Measurements from ENCODE around the gene BMP7.

BMP7 gene

DNA sequence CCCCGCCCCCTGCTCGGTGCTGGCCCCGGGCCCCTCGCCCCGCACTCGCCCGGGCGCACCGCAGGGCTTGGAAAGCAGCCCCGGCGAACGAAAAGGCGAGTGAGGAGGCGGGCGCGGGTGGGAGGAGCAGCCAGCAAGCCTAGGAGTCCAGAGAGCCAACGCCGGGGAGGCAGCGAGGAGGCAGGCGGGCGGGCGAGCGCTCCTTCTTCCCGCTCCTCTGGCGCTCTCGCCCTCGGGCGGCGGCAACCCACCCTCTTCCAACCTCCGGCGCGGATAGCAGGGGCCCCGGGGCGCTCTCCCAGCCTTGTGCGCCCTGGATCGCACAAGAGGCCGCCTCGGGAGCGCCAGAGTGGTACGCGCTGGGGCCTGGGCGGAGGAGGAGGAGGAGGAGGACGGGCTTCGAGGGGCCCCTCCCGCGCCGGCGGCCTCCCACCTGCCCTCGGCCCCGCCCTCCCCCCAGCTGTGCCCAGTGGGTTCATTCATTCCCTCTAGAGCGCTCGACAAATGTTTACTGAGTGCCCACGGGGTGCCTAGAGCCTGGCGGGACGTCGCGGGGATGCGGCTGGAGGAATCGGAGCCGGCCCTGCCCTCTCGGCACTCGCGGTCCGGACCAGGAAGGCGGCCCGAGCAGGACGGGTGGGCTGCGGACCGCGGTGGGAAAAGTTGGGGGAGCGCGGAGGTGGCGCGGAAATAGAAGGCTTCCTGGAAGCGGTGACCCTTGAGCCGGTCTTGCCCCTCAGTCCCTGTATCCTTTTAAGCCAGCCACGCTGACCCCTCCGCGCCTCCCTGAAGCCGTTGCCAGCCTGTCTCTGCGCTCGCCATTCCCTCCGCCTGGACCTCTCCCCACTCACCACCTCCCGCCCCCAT is at the start of gene BMP7:
Gene BMP7, minus strand, starts transcription at position 351 of the 867 bp plus-strand sequence. CDS start 519 bp downstream, outside the sequence.
- peak; percentile 44 to 68 (median 64) for DNase-seq

DNA sequence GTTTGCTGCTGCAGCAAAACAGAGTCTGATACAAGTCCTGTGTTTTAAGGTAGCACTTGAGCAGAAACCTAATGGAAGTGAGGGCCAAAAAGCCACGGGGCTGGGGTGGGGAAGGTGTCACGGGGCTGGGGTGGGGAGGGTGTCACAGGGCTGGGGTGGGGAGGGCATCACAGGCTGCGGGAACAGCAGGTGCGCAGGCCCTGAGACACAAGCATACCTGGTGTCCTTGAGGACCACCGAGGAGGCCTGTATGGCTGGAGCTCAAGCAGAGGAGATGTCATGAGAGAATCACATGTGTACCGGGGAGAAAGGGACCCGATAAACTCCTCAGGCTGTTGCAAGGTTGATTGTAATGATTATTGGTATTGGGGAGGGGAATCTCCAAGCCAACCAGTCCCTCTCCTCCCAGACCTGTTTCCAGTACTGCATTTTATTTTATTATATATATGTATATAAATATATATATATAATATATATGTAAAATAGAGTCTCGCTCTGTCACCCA is 49.6 kb upstream of the BMP7 start:
- no peak for DNase-seq

DNA sequence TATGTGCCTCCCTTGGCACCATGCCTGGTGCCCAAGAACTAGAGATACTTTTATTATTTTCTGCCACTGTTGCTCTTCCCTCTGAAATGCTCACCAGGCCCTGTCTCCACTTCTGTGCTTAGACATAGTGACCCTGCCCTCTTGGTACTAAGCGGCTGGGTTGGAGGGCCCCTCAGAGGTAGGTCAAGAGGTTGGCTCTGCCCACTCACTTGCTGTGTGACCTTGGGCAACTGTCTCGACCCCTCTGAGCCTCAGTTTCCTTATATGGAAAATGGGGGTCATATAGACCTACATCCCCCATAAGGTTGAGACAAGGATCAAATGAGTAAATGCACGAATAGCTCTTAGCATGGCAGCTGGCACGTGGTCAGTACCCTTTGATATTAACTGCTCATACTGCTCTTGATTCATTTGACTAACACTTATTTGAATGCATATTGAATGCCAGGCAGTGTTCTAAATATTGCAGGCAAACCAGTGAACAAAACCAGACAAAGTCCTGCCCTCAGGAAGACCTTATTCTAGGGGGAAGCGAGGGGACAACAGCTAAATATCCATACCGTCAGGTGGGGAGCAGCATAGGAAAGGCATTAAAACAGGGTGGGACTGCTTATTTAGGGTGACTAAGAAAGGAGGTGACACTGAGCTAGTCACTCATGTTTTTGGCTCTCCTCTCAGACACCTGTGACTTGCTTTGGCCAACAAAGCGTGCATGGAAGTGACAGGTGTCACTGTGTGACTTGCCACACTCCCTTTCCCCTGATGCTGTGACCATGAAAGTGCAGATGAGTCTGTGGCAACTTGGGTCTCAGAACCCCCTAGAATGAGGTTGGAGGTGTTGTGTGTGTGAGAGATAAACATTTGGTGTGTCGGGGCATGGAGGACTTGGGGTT is 48.9 kb upstream of the BMP7 start:
- no peak for DNase-seq

DNA sequence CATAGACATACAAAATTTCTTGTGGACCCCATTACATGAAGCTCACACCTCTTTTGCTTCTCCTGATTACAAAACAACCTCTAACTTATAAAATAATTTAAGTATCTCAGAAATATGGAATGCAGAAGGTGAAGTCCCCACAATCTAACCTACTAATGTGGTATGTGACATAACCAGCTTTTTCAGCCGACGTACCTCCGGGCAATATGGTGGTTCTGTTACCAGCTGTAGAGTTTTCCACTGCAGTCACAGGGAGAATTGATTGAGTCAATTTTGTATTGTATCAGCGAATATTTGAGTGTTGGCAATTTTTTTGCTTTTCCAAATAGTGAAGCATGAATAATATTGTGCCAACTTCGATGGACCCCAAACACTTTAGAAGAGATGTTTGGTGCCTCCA is 47.5 kb upstream of the BMP7 start:
- DNase-seq: no peak

DNA sequence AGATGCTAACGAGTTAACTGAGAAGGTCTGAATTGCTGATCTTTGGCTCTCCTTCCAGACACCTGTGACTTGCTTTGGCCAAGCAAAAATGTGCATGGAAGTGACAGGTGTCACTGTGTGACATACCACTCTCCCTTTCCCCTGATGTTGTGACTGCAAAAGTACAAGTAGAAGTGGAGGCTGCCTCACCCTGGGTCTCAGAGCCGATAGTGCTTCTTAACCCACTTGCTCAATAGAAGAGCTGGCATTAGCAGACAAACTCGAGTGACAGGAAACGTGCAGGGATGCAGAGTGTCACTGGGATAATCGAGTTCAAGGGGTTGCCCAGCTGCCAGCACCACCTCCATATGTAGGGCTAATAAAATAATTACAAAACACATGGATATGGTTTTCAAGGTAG is 46.8 kb upstream of the BMP7 start:
- no peak for DNase-seq

DNA sequence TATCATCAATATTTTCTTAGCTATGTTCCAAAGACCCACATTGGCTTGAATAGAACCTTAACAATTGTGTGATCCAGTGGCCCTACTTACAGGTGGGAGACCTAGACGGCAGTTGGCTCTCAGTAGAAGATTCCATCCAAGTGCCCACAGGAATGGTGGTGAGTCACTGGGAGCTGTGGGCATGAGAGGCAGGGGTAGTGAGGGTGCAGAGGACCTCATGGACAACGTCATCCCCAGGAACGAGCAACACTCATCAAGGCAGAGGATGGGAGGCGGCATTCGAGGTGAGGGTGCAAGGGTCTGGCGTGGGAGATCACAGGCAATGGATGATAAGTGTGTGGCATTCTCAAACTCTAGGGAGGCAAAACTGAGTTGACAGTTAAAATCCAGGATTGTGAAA is 45.7 kb upstream of the BMP7 start:
- DNase-seq: no peak

DNA sequence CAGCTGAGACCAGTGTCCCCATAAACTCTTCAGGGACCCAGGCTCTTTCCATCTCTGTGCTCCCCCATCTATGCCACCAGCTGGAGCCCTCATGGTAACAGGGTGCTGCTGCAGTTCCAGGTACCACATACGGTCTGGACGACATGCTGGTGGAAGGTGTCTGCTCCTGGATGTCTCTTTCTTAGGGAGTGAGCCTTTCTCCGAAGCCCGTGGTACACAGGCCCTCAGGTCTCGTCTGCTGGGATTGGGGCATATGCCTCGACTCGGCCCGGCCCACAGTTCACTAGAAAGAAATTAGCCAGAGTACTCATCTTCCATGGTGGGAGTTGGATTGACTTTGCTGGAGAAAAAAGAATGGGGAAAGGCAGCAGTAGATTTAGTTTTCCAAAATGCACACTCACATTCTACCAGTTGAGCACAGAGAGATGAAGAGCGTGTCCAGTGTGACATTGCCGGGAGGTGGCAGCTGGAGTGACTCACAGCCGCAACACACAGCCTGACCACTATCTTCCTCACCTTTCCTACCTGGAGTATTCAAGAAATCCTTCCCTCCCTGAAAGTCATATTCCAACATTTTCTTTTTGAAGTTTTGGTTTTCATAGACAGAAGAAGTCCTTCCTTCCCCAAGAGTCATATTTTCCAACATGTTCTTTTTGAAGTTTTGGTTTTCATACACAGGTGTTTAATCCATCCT is 44.5 kb upstream of the BMP7 start:
- DNase-seq: no peak

DNA sequence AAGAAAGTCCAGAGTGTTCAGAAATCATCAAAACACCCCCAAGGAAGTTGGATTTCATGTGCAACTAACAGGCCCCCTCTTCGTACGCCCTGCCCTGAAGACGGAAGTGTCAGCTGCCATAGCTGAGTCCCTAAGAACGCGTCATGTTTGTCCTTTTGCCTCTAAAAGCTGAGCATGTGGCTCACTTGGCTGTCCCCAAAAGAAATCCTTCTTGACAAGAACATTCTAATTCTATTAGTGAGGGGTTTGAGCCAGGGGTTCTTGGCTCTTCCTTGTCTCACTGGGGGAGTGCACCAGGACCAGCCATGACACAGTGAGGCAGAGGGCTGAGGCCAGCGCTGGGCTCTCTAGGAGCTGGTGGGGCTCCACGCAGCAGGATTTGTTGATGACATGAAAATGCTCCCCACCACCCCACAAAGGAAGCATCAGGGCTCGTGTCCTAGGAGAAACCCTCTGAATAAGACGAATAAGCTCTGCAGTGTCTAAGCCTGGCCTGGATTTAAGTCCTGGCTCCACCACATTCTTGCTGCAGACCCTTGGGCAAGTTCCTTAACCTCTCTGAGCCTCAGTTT is 43.2 kb upstream of the BMP7 start:
- DNase-seq: no peak

DNA sequence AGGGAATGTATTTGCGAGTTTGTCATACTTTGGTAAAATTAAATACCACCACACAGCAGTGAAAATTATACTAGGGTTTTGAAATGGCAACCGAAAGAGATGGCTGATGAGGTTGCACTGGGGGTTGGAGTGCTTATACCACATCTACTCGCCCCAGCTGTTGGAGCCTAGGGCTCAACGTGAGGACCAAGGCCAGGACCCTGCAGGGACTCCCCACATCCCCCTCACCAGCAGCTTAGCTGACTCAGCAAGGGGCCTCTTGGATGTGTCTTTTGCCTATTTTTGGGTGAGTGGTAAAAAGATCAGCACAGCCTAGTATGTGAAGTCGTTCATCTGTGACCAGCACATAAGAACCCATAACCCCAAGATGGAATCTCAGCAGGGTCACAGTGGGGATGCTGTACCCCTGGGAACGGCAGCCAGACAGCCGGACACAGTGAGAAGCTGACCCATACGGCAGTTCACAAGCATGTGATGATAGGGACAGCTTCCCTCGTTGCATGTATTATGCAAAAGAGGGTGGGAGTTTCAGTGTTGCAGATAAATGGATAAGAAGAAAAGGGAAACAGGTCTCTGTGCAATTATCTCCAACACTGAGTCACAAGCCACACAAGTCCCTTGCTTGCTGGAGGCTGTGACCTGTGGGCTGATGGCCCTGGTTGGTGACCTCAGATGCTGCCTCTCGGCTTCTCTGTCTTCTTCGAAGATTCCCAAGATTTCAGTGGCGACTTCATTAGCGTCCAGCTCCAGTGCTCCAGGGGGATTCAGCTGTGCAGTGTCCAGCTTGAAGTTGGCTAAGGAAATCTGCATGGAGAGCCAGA is 42.2 kb upstream of the BMP7 start:
- no peak for DNase-seq

DNA sequence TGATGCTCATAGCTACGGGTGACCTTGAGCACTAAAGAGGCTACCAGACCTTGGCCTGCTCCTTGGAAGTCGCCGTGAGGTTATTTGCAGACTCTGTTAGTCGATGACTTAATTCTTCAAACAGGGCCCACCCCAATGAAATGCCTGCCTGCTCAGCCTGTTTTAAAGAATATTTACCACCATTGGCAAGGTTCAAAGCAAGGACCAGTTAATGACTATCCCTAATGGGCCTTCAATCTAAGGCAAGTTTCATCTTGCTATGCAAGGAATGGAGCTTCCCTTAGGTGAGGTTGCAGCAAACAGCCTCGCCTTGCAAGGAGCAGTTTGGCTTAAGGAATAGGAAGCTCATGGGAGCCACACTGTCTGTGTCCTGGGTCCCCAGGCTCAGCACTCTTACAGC is 40.3 kb upstream of the BMP7 start:
- DNase-seq: no peak

DNA sequence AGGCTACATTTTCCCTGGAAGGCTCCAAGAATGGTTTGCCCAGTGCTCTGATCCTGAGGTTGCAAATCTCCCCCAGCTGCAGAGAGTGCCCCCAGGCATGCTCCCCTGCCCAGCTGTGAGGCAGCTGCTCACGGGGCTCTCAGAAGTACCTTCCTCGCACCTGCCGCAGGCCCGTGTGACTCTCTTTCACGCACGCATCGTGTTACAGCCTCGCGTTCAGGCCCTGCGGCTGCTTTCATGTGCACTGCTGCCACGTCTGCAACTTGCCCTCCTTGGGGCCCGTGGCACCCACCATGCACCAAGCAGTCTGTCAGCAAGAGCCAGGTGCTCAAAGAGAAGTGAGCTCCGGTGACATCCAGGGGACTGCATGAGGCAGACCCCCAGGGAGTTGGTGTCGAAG is 34.6 kb upstream of the BMP7 start:
- peak in 1 of 3 experiments; percentile 33 for DNase-seq

DNA sequence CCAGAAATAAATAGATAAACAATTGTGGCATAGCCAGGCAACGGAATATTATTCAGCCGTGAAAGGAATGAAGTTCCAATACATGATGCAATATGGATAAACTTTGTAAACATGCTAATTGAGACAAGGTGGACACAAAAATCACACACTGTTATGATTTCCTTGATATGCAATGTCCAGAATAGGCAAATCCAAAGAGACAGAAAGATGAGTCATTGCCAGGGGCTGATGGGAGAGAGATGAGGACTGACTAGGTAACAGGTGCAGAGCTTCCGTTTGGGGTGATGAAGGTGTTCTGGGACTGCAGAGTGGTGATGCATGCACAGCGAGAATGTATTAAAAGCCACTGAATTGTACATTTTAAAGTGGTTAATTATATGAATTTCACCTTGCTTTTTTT is 32.0 kb upstream of the BMP7 start:
- DNase-seq: no peak

DNA sequence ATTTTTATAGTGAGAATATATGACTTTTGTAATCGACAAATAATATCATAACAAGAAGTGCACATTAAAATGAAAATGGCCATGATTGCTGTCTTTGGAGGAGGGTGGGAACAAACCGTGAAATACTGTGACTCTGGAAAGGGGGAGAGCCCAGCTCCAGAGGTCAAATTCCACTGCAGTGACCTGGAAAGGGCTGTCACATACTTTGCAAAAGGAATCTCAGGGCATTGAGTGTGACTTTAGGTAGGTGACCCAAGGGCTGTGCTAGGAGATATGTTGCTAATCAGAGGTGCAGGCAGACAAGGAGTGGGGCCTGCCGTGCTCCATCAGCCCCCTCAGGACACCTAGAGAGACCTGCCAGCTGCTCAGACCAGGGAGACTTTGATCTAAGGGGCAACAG is 28.1 kb upstream of the BMP7 start:
- no peak for DNase-seq

DNA sequence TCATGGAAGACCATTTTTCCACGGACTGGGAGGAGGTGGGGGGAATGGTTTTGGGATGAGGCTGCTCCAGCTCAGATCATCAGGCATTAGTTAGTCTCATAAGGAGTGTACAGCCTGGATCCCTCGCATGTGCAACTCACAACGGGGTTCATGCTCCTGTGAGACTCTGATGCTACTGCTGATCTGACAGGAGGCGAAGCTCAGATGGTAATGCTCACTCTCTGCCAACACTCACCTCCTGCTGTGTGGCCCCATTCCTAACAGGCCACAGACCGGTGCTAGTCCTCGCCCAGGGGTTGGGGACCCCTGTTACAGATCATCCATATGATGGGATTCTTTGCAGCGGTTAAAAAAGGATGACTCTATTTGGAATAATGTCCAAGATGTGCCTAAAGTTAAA is 27.6 kb upstream of the BMP7 start:
- DNase-seq: no peak

DNA sequence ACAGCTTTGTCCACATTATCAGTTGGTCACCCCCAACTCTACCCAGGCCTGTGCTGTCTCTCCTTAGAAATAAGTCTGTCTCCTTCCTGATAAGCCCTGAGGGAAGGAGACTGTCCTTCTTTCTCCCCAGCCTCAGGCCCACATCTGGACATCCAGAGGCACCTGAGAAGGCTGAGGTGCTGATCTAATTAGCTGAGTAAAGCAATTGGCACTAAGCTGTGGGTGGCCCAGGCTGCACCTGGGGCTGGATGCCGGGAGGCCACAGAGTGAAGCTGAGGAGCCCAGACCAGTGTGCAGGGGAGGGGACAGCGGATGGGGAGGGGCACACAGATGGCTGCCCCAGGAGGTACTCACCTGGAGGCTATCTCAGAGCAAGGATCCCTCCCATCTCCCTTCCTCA is 26.2 kb upstream of the BMP7 start:
- no peak for DNase-seq

DNA sequence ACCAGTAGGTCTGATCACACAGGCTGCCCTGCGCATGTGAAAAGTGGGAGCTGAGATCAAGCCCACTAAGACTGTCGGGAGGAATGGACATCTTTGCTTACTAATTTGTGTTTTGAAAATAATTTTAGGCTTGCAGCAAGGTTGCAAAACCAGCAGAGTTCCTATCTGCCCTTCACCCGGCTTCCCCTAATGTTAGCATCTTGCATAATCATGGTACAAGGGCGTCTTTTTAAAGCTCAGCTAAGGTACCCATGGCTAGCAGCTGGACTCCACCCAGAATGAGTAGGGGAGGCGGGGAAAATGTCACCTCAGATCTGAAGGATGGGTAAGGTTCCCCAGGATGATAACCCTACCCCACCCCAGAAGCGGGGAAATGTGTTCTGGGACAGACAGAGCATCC is 25.3 kb upstream of the BMP7 start:
- no peak for DNase-seq

DNA sequence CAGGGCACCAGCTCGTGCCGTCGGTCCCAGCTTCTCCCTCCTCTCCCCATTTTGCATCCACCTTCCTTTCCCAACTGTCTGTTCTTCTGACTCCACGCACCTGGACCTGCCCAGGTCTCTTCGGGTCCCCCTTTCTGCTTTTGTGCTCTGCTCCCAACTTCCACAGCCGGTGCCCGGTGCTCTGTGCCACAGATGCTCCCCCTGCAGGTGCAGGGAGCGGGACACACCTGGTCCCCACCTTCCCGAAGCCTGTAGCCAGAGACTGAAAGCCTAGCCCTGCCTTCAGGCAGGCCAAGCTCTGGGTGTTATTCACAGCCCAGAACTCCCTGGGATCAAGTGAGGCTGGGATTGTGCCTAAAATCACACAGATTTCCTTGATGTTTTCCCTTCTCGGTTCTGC is 24.6 kb upstream of the BMP7 start:
- DNase-seq: no peak

DNA sequence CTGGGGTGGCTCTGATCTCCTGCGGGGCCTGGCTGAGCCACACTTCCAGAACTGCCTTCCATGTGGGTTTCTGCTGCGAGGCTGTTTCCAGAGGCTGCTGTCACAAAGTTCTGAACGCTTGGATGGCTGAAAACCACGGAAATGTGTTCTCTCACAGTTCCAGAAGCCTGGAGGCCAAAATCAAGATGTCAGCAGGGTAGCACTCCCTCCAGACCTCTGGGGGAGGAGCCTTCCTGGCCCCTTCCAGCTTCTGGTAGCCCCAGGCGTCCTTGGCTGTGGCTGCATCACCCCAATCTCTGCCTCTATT is 23.7 kb upstream of the BMP7 start:
- no peak for DNase-seq

DNA sequence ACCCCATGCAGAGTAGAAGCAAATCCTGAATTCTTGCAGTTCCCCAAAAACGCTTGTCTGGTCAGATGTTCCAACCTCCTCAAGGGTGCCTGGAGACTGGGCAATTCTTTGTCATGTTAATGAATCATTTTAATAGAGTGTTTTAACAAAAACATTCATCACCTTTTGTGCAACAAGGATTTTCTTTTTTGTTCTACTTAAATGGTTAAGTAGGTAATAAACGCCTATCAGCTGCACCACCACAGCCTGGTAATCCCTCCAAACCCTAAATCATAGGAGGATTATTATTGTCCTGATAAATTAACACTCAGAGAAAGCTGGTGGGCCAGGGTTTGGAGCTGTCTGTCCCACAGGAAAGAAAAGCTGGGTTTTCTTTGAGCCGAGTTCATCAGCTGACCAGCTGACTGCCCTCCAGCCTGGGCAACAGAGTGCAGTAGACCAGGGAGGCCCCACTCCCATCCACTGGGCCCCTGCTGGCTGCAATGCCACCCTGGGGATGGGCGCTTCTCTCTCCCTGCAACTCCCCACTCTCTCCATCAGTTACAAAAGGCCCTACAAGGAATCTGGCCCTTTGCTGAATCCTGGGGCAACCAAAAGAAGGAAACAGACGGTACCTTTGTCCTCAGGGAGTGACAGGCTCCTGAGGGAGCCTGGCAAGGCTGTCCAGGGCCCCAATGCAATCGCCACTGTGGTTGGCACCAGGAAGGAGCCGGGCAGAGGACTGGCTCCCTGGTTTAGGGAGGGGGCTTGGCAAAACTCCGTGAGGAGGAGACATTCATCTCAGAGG is 23.1 kb upstream of the BMP7 start:
- no peak for DNase-seq

DNA sequence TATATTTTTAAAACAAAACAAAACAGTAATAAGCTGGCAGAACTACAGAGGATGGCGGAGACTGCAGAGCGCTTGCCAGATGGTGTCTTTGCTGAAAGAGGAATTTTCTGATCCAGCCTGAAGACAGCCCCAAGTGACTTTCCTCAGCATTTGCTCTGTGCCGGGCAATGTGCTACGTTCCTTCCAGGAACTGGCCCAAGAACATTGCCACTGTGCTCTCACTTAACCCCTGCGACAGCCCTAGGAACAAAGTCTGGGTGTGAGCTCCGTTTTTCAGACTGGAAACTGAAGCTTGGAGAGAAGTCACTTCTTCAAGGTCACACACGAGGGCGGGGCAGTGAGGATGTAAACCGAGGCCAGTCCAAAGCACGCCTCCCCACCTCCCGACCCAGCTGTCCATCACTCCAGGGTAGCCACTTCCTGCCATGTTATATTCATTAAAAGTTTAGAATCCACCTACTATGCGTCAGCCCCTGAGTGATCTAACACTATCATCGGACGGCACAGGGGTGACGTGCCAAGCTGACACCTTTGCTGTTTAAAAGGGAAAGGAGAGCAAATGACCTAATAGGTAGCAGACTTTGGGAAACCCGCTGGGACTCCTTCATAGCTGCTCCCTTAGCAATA is 22.3 kb upstream of the BMP7 start:
- no peak for DNase-seq

DNA sequence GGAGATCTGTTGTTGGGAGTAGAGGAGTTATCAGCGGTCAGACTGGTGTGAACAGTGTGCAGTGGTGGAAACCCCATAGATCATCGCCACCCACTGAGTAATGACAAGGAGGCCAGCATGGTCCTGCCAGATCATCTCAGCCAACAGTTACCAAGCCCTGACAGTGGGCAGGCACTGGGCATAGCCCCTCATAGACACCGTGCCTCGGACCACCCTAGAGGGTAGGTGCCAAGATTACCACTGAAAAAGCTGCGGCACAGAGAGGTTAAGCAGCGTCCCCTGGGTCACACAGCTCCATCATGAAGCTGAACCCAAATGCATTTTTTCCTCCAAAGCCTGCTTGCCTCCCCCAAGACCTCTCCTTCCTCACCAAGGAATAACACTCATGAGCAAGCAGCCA is 21.5 kb upstream of the BMP7 start:
- DNase-seq: no peak

Measured in NCI-H1417 (cell line).